ENCODE results near the gene FRMD6.

The FRMD6 gene

GRCh38 chr14:51661504-51661903, 9.8 kb downstream of the FRMD6 start:
- intact Hi-C loops (cut with DNase I), result no loop called here
- no peak for DNase-seq

- intact Hi-C loops (cut with DNase I), result no loop called here
- no peak for DNase-seq
Measured at GRCh38 chr14:51663783-51664326, 12.1 kb downstream of the FRMD6 start.

- intact Hi-C loops (cut with DNase I), result no loop called here
- no peak for DNase-seq
Measured at GRCh38 chr14:51666070-51666469, 14.4 kb downstream of the FRMD6 start.

- no peak for DNase-seq
Measured at GRCh38 chr14:51666826-51667225, 15.1 kb downstream of the FRMD6 start.

GRCh38 chr14:51668870-51669269, 17.2 kb downstream of the FRMD6 start:
- no peak for DNase-seq
- intact Hi-C loops (cut with DNase I), result no loop called here

More at GRCh38 chr14:51666826-51667225, 15.1 kb downstream of the FRMD6 start:
- intact Hi-C loops (cut with DNase I), result no loop called here

- no peak for DNase-seq
- intact Hi-C loops (cut with DNase I), result no loop called here
Measured at GRCh38 chr14:51674294-51675002, 22.7 kb downstream of the FRMD6 start.

GRCh38 chr14:51676549-51676948, 24.8 kb downstream of the FRMD6 start:
- intact Hi-C loops (cut with DNase I), result no loop called here
- DNase-seq, result no peak

GRCh38 chr14:51677266-51677665, 25.6 kb downstream of the FRMD6 start:
- intact Hi-C loops (cut with DNase I), result no loop called here
- DNase-seq, result no peak

- intact Hi-C loops (cut with DNase I), result no loop called here
- DNase-seq, result no peak
Measured at GRCh38 chr14:51677738-51678137, 26.0 kb downstream of the FRMD6 start.

GRCh38 chr14:51680031-51680430, 28.3 kb downstream of the FRMD6 start:
- no peak for DNase-seq
- intact Hi-C loops (cut with DNase I), result no loop called here

- intact Hi-C loops (cut with DNase I), result no loop called here
- DNase-seq, result no peak
Measured at GRCh38 chr14:51681411-51681810, 29.7 kb downstream of the FRMD6 start.

GRCh38 chr14:51682411-51682810, 30.7 kb downstream of the FRMD6 start:
- no peak for DNase-seq
- intact Hi-C loops (cut with DNase I), result no loop called here

- intact Hi-C loops (cut with DNase I), result no loop called here
- no peak for DNase-seq
Measured at GRCh38 chr14:51684760-51685159, 33.0 kb downstream of the FRMD6 start.

- no peak for DNase-seq
- intact Hi-C loops (cut with DNase I), result no loop called here
Measured at GRCh38 chr14:51691176-51691575, 39.5 kb downstream of the FRMD6 start.

- intact Hi-C loops (cut with DNase I), result no loop called here
- DNase-seq, result no peak
Measured at GRCh38 chr14:51692646-51693045, 40.9 kb downstream of the FRMD6 start.

GRCh38 chr14:51697848-51698247, 46.1 kb downstream of the FRMD6 start:
- intact Hi-C loops (cut with DNase I), result no loop called here
- DNase-seq, result no peak

GRCh38 chr14:51701951-51702350, 50.2 kb downstream of the FRMD6 start:
- intact Hi-C loops (cut with DNase I), result no loop called here
- DNase-seq, result no peak

- intact Hi-C loops (cut with DNase I), result no loop called here
- DNase-seq, result no peak
Measured at GRCh38 chr14:51703787-51704186, 52.1 kb downstream of the FRMD6 start.

- intact Hi-C loops (cut with DNase I), result no loop called here
- no peak for DNase-seq
Measured at GRCh38 chr14:51704545-51704944, 52.8 kb downstream of the FRMD6 start.

- DNase-seq, result no peak
- intact Hi-C loops (cut with DNase I), result no loop called here
Measured at GRCh38 chr14:51707327-51707726, 55.6 kb downstream of the FRMD6 start.

- intact Hi-C loops (cut with DNase I), result no loop called here
- DNase-seq, result no peak
Measured at GRCh38 chr14:51711505-51711904, 59.8 kb downstream of the FRMD6 start.

GRCh38 chr14:51715250-51715649, 63.5 kb downstream of the FRMD6 start:
- intact Hi-C loops (cut with DNase I), result no loop called here

GRCh38 chr14:51715742-51716141, 64.0 kb downstream of the FRMD6 start:
- intact Hi-C loops (cut with DNase I), result no loop called here
- no peak for DNase-seq

More at GRCh38 chr14:51715250-51715649, 63.5 kb downstream of the FRMD6 start:
- DNase-seq, result no peak

Data from posterior cingulate gyrus (tissue), 11 donors.